ENCODE data around the gene SEZ6.

SEZ6 gene

GRCh38 chr17:29005936-29006511 is at the start of gene SEZ6:
TSS of gene SEZ6 (minus strand) at chr17:29006033. CDS start at chr17:29005869, 164 bp downstream.
- FAIRE-seq, result no peak

GRCh38 chr17:29054835-29055234 is 49.0 kb upstream of the SEZ6 start:
- FAIRE-seq, result no peak

GRCh38 chr17:29051731-29052130 is 45.9 kb upstream of the SEZ6 start:
- FAIRE-seq, result no peak

GRCh38 chr17:29051194-29051593 is 45.4 kb upstream of the SEZ6 start:
- no peak for FAIRE-seq

- no peak for FAIRE-seq
Measured at GRCh38 chr17:29050176-29050575, 44.3 kb upstream of the SEZ6 start.

GRCh38 chr17:29049541-29050145 is 43.8 kb upstream of the SEZ6 start:
- FAIRE-seq, result no peak

- FAIRE-seq, result no peak
Measured at GRCh38 chr17:29048440-29049368, 42.9 kb upstream of the SEZ6 start.

GRCh38 chr17:29046473-29046839 is 40.6 kb upstream of the SEZ6 start:
- no peak for FAIRE-seq

- FAIRE-seq, result no peak
Measured at GRCh38 chr17:29045734-29046472, 40.1 kb upstream of the SEZ6 start.

GRCh38 chr17:29045026-29045425 is 39.2 kb upstream of the SEZ6 start:
- no peak for FAIRE-seq

GRCh38 chr17:29043539-29044145 is 37.8 kb upstream of the SEZ6 start:
- FAIRE-seq, result no peak

GRCh38 chr17:29042679-29043538 is 37.1 kb upstream of the SEZ6 start, which contains the start of gene PIPOX:
TSS of gene PIPOX (plus strand) at chr17:29043141. CDS start at chr17:29043226, 85 bp downstream.
- no peak for FAIRE-seq

- no peak for FAIRE-seq
Measured at GRCh38 chr17:29042026-29042678, 36.3 kb upstream of the SEZ6 start.

- FAIRE-seq, result no peak
Measured at GRCh38 chr17:29041571-29041970, 35.7 kb upstream of the SEZ6 start.

- FAIRE-seq, result no peak
Measured at GRCh38 chr17:29041091-29041490, 35.3 kb upstream of the SEZ6 start.

GRCh38 chr17:29039764-29040598 is 34.1 kb upstream of the SEZ6 start:
- FAIRE-seq, result no peak

GRCh38 chr17:29038085-29038795 is 32.4 kb upstream of the SEZ6 start:
- FAIRE-seq, result no peak

- no peak for FAIRE-seq
Measured at GRCh38 chr17:29037739-29038084, 31.9 kb upstream of the SEZ6 start.

GRCh38 chr17:29036584-29036983 is 30.8 kb upstream of the SEZ6 start:
- no peak for FAIRE-seq

- no peak for FAIRE-seq
Measured at GRCh38 chr17:29034510-29034909, 28.7 kb upstream of the SEZ6 start.
